A549 (cell line): ENCODE data around the gene GRPEL2. TPM values are rescaled to one million over a fixed set of nuclear protein-coding genes. Genes with fewer than 3 reads are reported as not detected.

Experiments used
- ATAC-seq, 2 experiments: fragments of 200-7000 bp in 1 of 2; fragments of >200 bp in 1 of 2; cut with Nextera tagmentation in 1 of 2; cut with Tn5 transposase in 1 of 2; 3 replicates each; pipeline versions ENCODE4 v1.8.0 to v1.9.1; 2018 to 2020; ENCODE audit warnings: mild to moderate bottlenecking in 1 of 2, moderate library complexity in 1 of 2
- CTCF ChIA-PET: fragments of 300-600 bp; sonication (Branson Sonifier 250); formaldehyde crosslinking; extraction: SDS; loops from one replicate; lab custom pipeline; 2021; ENCODE audit warnings: antibody characterized with exemption, inconsistent platforms; lab: Yijun Ruan, JAX
- POLR2A ChIA-PET: fragments of 350-600 bp; formaldehyde crosslinking; extraction: SDS; loops from one replicate; lab custom pipeline; 2021; ENCODE audit warnings: antibody characterized with exemption, inconsistent platforms; lab: Yijun Ruan, JAX
- DNase-seq, 2 experiments: peaks; one replicate each; pipeline versions ENCODE4 v3.0.0 to v3.0.0-alpha.2; 2011 to 2016; ENCODE audit warnings: low read depth in 1 of 2, low spot score in 1 of 2
- FAIRE-seq: peaks from 2 replicates; lab custom pipeline; 2011; peaks lifted over from hg19 to GRCh38; lab: Jason Lieb, UNC
- H3K27ac ChIP-seq, 2 experiments: fragments of >200 bp; sonication (Bioruptor Twin); formaldehyde crosslinking; 3 replicates each; pipeline ENCODE4 v1.5.1; 2016 to 2017
- H3K4me1 ChIP-seq: fragments of >200 bp; sonication (Bioruptor Twin); formaldehyde crosslinking; 3 replicates; pipeline ENCODE4 v1.6.1; 2016
- H3K4me2 ChIP-seq: fragments of >200 bp; sonication (Bioruptor Twin); formaldehyde crosslinking; 3 replicates; pipeline ENCODE4 v1.6.1; 2016
- H3K4me3 ChIP-seq: fragments of >200 bp; sonication (Bioruptor Twin); formaldehyde crosslinking; 3 replicates; pipeline ENCODE4 v1.5.1; 2016
- H3K9me3 ChIP-seq: fragments of >200 bp; sonication (Bioruptor Twin); formaldehyde crosslinking; 3 replicates; pipeline ENCODE4 v1.6.1; 2016
- BHLHE40 ChIP-seq: IDR thresholded peaks from 2 replicates; pipeline ENCODE4 v1.6.1; 2012; ENCODE audit warnings: low read depth, low read length, inconsistent platforms
- CBX2 ChIP-seq: fragments of 200-600 bp; sonication (generic); IDR thresholded peaks from 2 replicates; pipeline ENCODE4 v1.6.1; 2016; ENCODE audit warnings: low read depth, mild to moderate bottlenecking, borderline replicate concordance
- EHF ChIP-seq: fragments of 250-450 bp; sonication (Bioruptor Pico); IDR thresholded peaks from 2 replicates; pipeline ENCODE4 v1.5.0; 2020; ENCODE audit warnings: mild to moderate bottlenecking
- EHMT2 ChIP-seq: fragments of 200-600 bp; sonication (generic); IDR thresholded peaks from 2 replicates; pipeline ENCODE4 v1.6.1; 2016; ENCODE audit warnings: antibody characterized with exemption, low read depth, mild to moderate bottlenecking, moderate library complexity
- EP300 ChIP-seq, 2 experiments: fragments of >200 bp; sonication (Bioruptor Twin); formaldehyde crosslinking; IDR thresholded peaks; 2 replicates in 1 of 2; 3 replicates in 1 of 2; pipeline ENCODE4 v1.6.1; 2016 to 2017
- ESRRA ChIP-seq: fragments of 150-350 bp; IDR thresholded peaks from 2 replicates; pipeline ENCODE4 v1.6.1; 2014; ENCODE audit warnings: mild to moderate bottlenecking, low read length, borderline replicate concordance
- GATA3 ChIP-seq: IDR thresholded peaks from 2 replicates; pipeline ENCODE4 v1.6.1; 2012; ENCODE audit warnings: borderline replicate concordance
- HDAC2 ChIP-seq: fragments of 200-600 bp; sonication (generic); IDR thresholded peaks from 2 replicates; pipeline ENCODE4 v1.6.1; 2016
- HEYL ChIP-seq: fragments of 250-450 bp; sonication (Bioruptor Pico); IDR thresholded peaks from 2 replicates; pipeline ENCODE4 v1.8.0; 2021; ENCODE audit warnings: mild to moderate bottlenecking, moderate library complexity
- HOXA7 ChIP-seq: fragments of 250-450 bp; sonication (Bioruptor Pico); IDR thresholded peaks from 2 replicates; pipeline ENCODE4 v1.5.0; 2020; ENCODE audit warnings: mild to moderate bottlenecking, moderate library complexity
- HOXB5 ChIP-seq: fragments of 250-450 bp; sonication (Bioruptor Pico); IDR thresholded peaks from 2 replicates; pipeline ENCODE4 v1.5.0; 2020; ENCODE audit warnings: mild to moderate bottlenecking, moderate library complexity
- JUNB ChIP-seq: fragments of >200 bp; sonication (Bioruptor Twin); formaldehyde crosslinking; IDR thresholded peaks from 2 replicates; pipeline ENCODE4 v1.6.1; 2016
- KDM1A ChIP-seq: fragments of 200-600 bp; sonication (generic); IDR thresholded peaks from 2 replicates; pipeline ENCODE4 v1.6.1; 2016; ENCODE audit warnings: low read depth, mild to moderate bottlenecking
- MAFK ChIP-seq: fragments of 450-650 bp; IDR thresholded peaks from 2 replicates; pipeline ENCODE4 v1.6.1; 2014; ENCODE audit not compliant: partially characterized antibody
- MAZ ChIP-seq: fragments of 150-350 bp; IDR thresholded peaks from 2 replicates; pipeline ENCODE4 v1.6.1; 2014; ENCODE audit warnings: antibody characterized with exemption, low read depth, low read length, borderline replicate concordance
- NFE2L2 ChIP-seq: fragments of 150-350 bp; conservative IDR thresholded peaks from 2 replicates; pipeline ENCODE4 v1.6.1; 2014; ENCODE audit warnings: low read length
- NPAS2 ChIP-seq: fragments of 250-450 bp; sonication (Bioruptor Pico); IDR thresholded peaks from 2 replicates; pipeline ENCODE4 v1.8.0; 2022; ENCODE audit warnings: mild to moderate bottlenecking, moderate library complexity, borderline replicate concordance
- NR3C1 ChIP-seq: fragments of >200 bp; sonication (Bioruptor Twin); formaldehyde crosslinking; IDR thresholded peaks from 3 replicates; pipeline ENCODE4 v1.6.1; 2017
- PBX3 ChIP-seq: IDR thresholded peaks from 2 replicates; pipeline ENCODE4 v1.6.1; 2012
- POLR2A ChIP-seq: IDR thresholded peaks from 2 replicates; pipeline ENCODE4 v1.6.1; 2012; ENCODE audit warnings: mild to moderate bottlenecking, low read length
- RCOR1 ChIP-seq: fragments of 150-350 bp; IDR thresholded peaks from 2 replicates; pipeline ENCODE4 v1.6.1; 2014; ENCODE audit warnings: antibody characterized with exemption, low read length, low read depth
- RNF2 ChIP-seq: fragments of 200-600 bp; sonication (generic); IDR thresholded peaks from 2 replicates; pipeline ENCODE4 v1.6.1; 2016; ENCODE audit warnings: low read depth, mild to moderate bottlenecking, antibody characterized with exemption, moderate library complexity, borderline replicate concordance
- SMC3 ChIP-seq: fragments of >200 bp; sonication (Bioruptor Twin); formaldehyde crosslinking; IDR thresholded peaks from 3 replicates; pipeline ENCODE4 v1.6.1; 2018; ENCODE audit warnings: inconsistent platforms
- TFCP2L1 ChIP-seq: fragments of 250-450 bp; sonication (Bioruptor Pico); IDR thresholded peaks from 2 replicates; pipeline ENCODE4 v1.5.0; 2021; ENCODE audit warnings: mild to moderate bottlenecking
- ZC3H11A ChIP-seq: fragments of 450-650 bp; IDR thresholded peaks from 2 replicates; pipeline ENCODE4 v1.6.1; 2014; ENCODE audit warnings: antibody characterized with exemption, mild to moderate bottlenecking
- ZFP36 ChIP-seq: fragments of 450-650 bp; IDR thresholded peaks from 2 replicates; pipeline ENCODE4 v1.6.1; 2014; ENCODE audit warnings: borderline replicate concordance; ENCODE audit not compliant: partially characterized antibody
- whole genome bisulfite sequencing: methylation state at CpG from one replicate; pipeline ENCODE4 v1.1.6; 2017; ENCODE audit errors: missing lambda C conversion rate; 5-methylcytosine and 5-hydroxymethylcytosine counted together
- polyA plus RNA-seq, 4 experiments: library from polyadenylated mRNA; depleted of rRNA in 3 of 4; stranded (reverse); fragments of >200 nt; fragmentation: RNase III in 1 of 4; extraction: RNeasy Plus Mini Kit Qiagen cat#74134 plus additional on column Dnase treatment in 1 of 4; gene quantifications; 2 replicates in 3 of 4; 3 replicates in 1 of 4; pipeline ENCODE4 v1.2.3, GENCODE V29; 2011 to 2017
- TF ChIP-seq, protein P1 (sequence below): fragments of 450-650 bp; IDR thresholded peaks from 2 replicates; pipeline ENCODE4 v1.6.1; 2014; ENCODE audit warnings: antibody characterized with exemption
- TF ChIP-seq, protein P2 (sequence below): fragments of 150-350 bp; IDR thresholded peaks from 2 replicates; pipeline ENCODE4 v1.6.1; 2014; ENCODE audit warnings: low read depth, mild to moderate bottlenecking, low read length
- TF ChIP-seq, protein P3 (sequence below): fragments of >200 bp; sonication (Bioruptor Twin); formaldehyde crosslinking; IDR thresholded peaks from 2 replicates; pipeline ENCODE4 v1.6.1; 2016

The GRPEL2 gene
- polyA plus RNA-seq, 2 of the 4 experiments (the other 2 are of a cell fraction) = 10.4 to 26.4 TPM

DNA sequence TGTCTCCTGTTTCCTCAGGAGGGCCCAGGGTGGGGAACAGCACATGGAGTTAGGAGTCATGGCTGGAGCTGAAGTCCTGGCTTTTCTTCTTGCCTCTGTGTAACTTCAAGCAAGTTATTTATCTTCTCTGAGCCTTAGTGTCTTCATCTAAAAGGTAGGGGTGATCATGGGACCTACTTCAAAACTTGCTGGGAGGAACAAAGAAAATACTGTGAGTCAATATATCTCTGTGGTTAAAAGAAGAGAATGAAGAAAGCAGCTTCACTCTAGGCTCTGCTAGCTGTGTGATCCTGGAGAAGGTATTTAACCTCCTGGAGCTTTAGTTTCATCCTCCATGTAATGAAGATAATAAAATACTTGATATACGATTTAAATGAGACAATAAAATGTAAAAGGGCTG, 47.1 kb upstream of the GRPEL2 start (continued):
- TF ChIP-seq HOXA7 = no peak
- TF ChIP-seq, all 56 proteins: peak for 0

GRCh38 chr5:149298842-149299404, 46.4 kb upstream of the GRPEL2 start:
- ATAC-seq (no peak), DNase-seq (no peak), FAIRE-seq (no peak)
- Histone ChIP-seq H3K27ac (no peak overlapping the region), H3K4me3 (no peak overlapping the region), H3K9me3 (no peaks in the 10 kb centered on the region), H3K4me2 (no peak overlapping the region), H3K4me1 (no peaks in the 10 kb centered on the region)
- TF ChIP-seq TFCP2L1 (CRISPR knock-in tag) (no peak), GATA3 (no peak), EP300 (IDR thresholded peaks at IDR 0.05) (no peak), ZFP36 (no peak), CBX2 (no peak), HOXB5 (CRISPR knock-in tag) (no peak), SMC3 (no peak), KDM1A (no peak), MAFK (no peak), RCOR1 (no peak), PBX3 (no peak), EHF (CRISPR knock-in tag) (no peak), POLR2A (no peak)
- WGBS = 48% methylated on average over 9 of the region's 11 CpGs
- POLR2A ChIA-PET = no interaction called here
- CTCF ChIA-PET = interaction anchor here (1.1 to 3.5 kb wide), 6 partner anchors 9 to 320 kb away, joined by 3 to 26 read pairs (median 4); no protein-coding TSS in a partner anchor

GRCh38 chr5:149299451-149300054, 45.7 kb upstream of the GRPEL2 start:
- Histone ChIP-seq H3K4me1 (no peaks in the 10 kb centered on the region), H3K4me3 (no peak overlapping the region), H3K4me2 (no peak overlapping the region), H3K27ac (no peak overlapping the region), H3K9me3 (no peaks in the 10 kb centered on the region)
- ChIA-PET POLR2A (no interaction called here), CTCF (interaction anchor here (0.8 to 3.5 kb wide), 7 partner anchors 9 to 319 kb away, joined by 3 to 26 read pairs (median 3); no protein-coding TSS in a partner anchor)
- ATAC-seq = no peak
- no peak for FAIRE-seq
- WGBS = 85% methylated on average over 8 of the region's 14 CpGs
- DNase-seq = no peak
- TF ChIP-seq RNF2 (no peak), NFE2L2 (no peak), NR3C1 (no peak), NPAS2 (CRISPR knock-in tag) (no peak), EHMT2 (no peak), KDM1A (no peak)
- TF ChIP-seq, protein P1, sequence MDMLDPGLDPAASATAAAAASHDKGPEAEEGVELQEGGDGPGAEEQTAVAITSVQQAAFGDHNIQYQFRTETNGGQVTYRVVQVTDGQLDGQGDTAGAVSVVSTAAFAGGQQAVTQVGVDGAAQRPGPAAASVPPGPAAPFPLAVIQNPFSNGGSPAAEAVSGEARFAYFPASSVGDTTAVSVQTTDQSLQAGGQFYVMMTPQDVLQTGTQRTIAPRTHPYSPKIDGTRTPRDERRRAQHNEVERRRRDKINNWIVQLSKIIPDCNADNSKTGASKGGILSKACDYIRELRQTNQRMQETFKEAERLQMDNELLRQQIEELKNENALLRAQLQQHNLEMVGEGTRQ = no peak

GRCh38 chr5:149300441-149300840, 44.9 kb upstream of the GRPEL2 start:
- H3K9me3 ChIP-seq = no peaks in the 10 kb centered on the region
- H3K4me2 ChIP-seq = no peak overlapping the region
- FAIRE-seq (no peak), DNase-seq (no peak), ATAC-seq (no peak; a peak in 1 of 6 replicates)
- no peak overlapping the region for H3K4me3 ChIP-seq
- no peak for TF ChIP-seq JUNB
- TF ChIP-seq HEYL = no peak
- no peak for TF ChIP-seq BHLHE40
- TF ChIP-seq, protein P2, sequence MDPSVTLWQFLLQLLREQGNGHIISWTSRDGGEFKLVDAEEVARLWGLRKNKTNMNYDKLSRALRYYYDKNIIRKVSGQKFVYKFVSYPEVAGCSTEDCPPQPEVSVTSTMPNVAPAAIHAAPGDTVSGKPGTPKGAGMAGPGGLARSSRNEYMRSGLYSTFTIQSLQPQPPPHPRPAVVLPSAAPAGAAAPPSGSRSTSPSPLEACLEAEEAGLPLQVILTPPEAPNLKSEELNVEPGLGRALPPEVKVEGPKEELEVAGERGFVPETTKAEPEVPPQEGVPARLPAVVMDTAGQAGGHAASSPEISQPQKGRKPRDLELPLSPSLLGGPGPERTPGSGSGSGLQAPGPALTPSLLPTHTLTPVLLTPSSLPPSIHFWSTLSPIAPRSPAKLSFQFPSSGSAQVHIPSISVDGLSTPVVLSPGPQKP = no peak
- no peak for TF ChIP-seq MAZ
- TF ChIP-seq SMC3 = no peak
- no peak for TF ChIP-seq ZC3H11A
- TF ChIP-seq HOXA7 = no peak
- no peak for TF ChIP-seq ESRRA
- TF ChIP-seq HDAC2 = no peak
- no peak for TF ChIP-seq NR3C1
- TF ChIP-seq, protein P3, sequence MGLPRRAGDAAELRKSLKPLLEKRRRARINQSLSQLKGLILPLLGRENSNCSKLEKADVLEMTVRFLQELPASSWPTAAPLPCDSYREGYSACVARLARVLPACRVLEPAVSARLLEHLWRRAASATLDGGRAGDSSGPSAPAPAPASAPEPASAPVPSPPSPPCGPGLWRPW = no peak
- ChIA-PET CTCF (interaction anchor here (0.8 to 3.5 kb wide), 6 partner anchors 8 to 71 kb away, joined by 3 to 26 read pairs (median 5); no protein-coding TSS in a partner anchor), POLR2A (no interaction called here)
- WGBS = 74% methylated on average over 5 of the region's 6 CpGs
- no peak overlapping the region for H3K27ac ChIP-seq
- H3K4me1 ChIP-seq = no peaks in the 10 kb centered on the region
